Measurements from ENCODE around the gene BRIX1. TPM values are rescaled to one million over a fixed set of nuclear protein-coding genes. Genes with fewer than 3 reads are reported as not detected.

The BRIX1 gene
- total RNA-seq, 1 experiment from 2014 or later, result 76.4 TPM

Other genes starting within 250 kb of the BRIX1 start
- 1.0 TPM for gene TTC23L, start 76.5 kb upstream of the BRIX1 start, total RNA-seq (2021; ENCODE audit: unreplicated experiment)
- gene RAD1, start 207 bp upstream of the BRIX1 start, total RNA-seq (2021; ENCODE audit: unreplicated experiment), result 24.8 TPM
- gene DNAJC21, start 13.8 kb downstream of the BRIX1 start, total RNA-seq (2021; ENCODE audit: unreplicated experiment), result 34.7 TPM
- gene AGXT2, start 132.2 kb downstream of the BRIX1 start, total RNA-seq (2021; ENCODE audit: unreplicated experiment), result not detected

All from HCT116 (cell line).